Memory B cell (primary cell): Measurements from ENCODE around the gene TCP11L2.
"Not testable (repeated sequence)": the region's sequence is repeated elsewhere in the genome, so short reads cannot be mapped to it uniquely, and the experiment has no call there.

Experiments
- ATAC-seq: fragments of 150-1000 bp; cut with Tn5 transposase; 2 replicates; pipeline ENCODE4 v1.10.0; 2021; ENCODE audit warnings: low read depth, mild to moderate bottlenecking, moderate library complexity
- DNase-seq, 2 donors: peaks; one replicate each; pipeline ENCODE4 v3.0.0; 2022; ENCODE audit warnings: low spot score in 2 of 2
- H3K27ac Mint-ChIP-seq: one replicate; pipeline ENCODE4 v1.8.0; 2022; ENCODE audit warnings: mild to moderate bottlenecking, moderate library complexity, mixed read lengths
- H3K27me3 Mint-ChIP-seq: one replicate; pipeline ENCODE4 v1.8.0; 2022; ENCODE audit warnings: mixed read lengths
- H3K36me3 Mint-ChIP-seq: one replicate; pipeline ENCODE4 v1.8.0; 2022; ENCODE audit warnings: mild to moderate bottlenecking, mixed read lengths
- H3K4me1 Mint-ChIP-seq: one replicate; pipeline ENCODE4 v1.8.0; 2022; ENCODE audit warnings: mixed read lengths
- H3K4me3 Mint-ChIP-seq: one replicate; pipeline ENCODE4 v1.8.0; 2022; ENCODE audit warnings: mild to moderate bottlenecking, moderate library complexity, mixed read lengths
- H3K9me3 Mint-ChIP-seq: one replicate; pipeline ENCODE4 v1.8.0; 2022; ENCODE audit warnings: mixed read lengths

Gene TCP11L2

DNA sequence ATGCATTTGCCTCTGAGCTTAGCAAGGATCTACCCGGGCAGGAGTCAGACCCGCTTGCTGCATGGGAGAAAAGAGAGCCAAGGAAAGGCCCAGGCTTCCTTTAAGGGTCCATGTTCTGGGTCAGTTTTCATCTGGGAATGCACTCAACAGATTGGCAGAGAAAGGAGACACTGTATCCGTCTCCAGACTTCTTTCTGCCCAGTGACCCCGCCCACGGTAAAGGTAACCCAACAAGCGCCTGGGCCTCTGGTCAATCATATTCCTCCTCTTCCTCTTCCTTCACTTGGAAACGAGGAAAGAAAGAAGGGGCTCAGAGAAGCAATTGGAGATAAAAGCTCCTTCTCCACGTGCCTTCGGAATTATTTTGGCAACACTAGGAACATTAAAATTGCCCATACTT lies 27.1 kb upstream of the TCP11L2 start:
- ATAC-seq, result no peak
- Mint-ChIP-seq H3K27me3 (peaks cover 2% of the 10 kb centered on the region), H3K9me3 (no peaks in the 10 kb centered on the region), H3K4me3 (peak overlapping the region; percentile 34), H3K36me3 (peaks cover 9% of the 10 kb centered on the region), H3K27ac (no peak overlapping the region), H3K4me1 (peaks cover 25% of the 10 kb centered on the region)
- DNase-seq, result no peak

DNA sequence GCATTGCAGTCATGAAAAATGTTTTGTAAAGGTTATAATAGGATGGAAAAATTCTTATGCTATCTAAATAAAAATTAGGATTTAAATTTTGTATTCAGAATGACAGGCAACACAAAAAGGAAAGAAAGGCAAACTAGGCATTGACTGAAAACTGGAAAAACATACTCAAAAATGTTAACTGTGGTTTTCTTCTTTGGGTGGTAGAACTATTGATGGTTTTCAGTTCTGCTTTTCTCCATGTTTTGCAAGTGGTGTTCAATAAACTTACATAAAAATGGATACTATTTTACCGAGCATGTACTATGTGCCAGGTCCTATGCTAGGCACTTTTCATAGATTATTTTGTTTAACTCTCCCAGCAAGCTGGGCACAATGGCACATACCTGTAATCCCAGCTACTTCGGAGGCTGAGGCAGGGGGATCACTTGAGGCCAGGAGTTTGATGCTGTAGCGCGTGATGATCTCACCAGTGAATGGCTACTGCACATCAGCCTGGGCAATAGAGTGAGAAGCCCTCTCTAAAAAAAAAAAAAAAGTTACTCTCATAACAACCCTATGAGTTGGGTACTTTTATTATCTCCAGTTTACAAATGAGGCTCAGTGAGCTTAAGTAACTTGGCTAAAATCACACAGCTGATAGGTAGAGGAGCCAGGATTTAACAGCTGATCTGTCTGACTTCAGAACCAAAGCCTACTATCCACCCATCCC lies 26.3 kb upstream of the TCP11L2 start:
- ATAC-seq (peak; percentile 82), DNase-seq (no peak)
- peak overlapping the region; percentile 57 for H3K27ac Mint-ChIP-seq
- no peaks in the 10 kb centered on the region for H3K27me3 Mint-ChIP-seq
- H3K4me3 Mint-ChIP-seq, result peak overlapping the region; percentile 68
- H3K4me1 Mint-ChIP-seq, result peaks cover 20% of the 10 kb centered on the region
- H3K9me3 Mint-ChIP-seq, result no peaks in the 10 kb centered on the region
- H3K36me3 Mint-ChIP-seq, result peaks cover 3% of the 10 kb centered on the region

DNA sequence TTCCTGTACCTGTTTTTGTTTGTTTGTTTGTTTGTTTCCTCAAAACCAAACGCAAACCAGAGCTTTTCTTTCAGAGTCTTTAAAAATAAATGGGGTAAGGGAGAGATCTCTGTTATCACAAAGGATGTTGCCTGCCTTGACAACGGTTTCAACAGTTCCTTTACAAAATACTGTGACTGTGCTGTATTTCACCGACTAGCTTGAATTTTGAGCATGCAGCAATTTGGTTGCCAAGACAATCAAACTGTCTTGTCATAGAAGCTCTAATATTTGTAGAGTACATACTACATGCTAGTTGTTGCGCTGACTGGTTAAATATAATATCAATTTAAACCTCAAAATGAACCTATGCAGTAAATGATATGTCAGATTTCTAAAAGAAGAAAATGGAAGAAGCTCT lies 22.4 kb upstream of the TCP11L2 start:
- no peak for ATAC-seq
- Mint-ChIP-seq H3K27ac (no peak overlapping the region), H3K36me3 (peaks cover 2% of the 10 kb centered on the region)

DNA sequence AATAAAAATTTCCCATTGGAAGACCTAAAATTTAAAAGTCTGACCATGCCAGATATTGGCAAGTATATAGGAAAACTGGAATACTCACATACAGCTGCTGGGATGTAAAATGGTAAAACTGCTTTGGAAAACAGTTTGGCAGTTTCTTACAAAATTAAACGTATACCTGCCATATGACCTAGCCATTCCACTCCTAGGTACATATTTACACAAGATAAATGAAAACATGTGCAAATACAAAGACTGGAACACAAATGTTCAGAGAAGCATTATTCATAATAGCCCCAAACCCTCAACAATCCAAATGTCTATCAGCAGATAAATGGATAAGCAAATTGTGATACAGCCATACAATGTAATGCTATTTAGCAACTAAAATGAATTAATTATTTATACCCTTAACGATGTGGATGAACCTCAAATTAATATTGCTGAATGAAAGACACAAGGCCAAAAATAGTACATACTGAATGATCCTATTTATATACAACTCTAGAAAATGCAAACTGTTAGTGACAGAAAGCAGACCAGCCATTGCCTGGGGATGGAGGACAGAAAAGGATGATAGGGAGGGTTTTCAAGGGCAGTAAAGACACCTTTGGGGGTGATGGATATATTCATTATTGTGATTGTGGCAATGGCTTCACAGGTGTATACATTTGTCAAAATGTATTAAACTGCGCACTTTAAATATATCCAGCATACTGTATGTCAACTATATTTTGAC lies 21.3 kb upstream of the TCP11L2 start:
- peaks cover 37% of the 10 kb centered on the region for H3K4me1 Mint-ChIP-seq
- DNase-seq (no peak), ATAC-seq (no peak)
- H3K9me3 Mint-ChIP-seq, result peaks cover 3% of the 10 kb centered on the region
- peaks cover 2% of the 10 kb centered on the region for H3K27me3 Mint-ChIP-seq
- no peak overlapping the region for H3K27ac Mint-ChIP-seq
- no peak overlapping the region for H3K4me3 Mint-ChIP-seq
- H3K36me3 Mint-ChIP-seq, result peaks cover 2% of the 10 kb centered on the region

More for the DNA sequence above, 22.4 kb upstream of the TCP11L2 start:
- peaks cover 2% of the 10 kb centered on the region for H3K27me3 Mint-ChIP-seq
- H3K4me3 Mint-ChIP-seq, result no peak overlapping the region
- peaks cover 30% of the 10 kb centered on the region for H3K4me1 Mint-ChIP-seq
- no peak for DNase-seq
- H3K9me3 Mint-ChIP-seq, result peaks cover 3% of the 10 kb centered on the region

DNA sequence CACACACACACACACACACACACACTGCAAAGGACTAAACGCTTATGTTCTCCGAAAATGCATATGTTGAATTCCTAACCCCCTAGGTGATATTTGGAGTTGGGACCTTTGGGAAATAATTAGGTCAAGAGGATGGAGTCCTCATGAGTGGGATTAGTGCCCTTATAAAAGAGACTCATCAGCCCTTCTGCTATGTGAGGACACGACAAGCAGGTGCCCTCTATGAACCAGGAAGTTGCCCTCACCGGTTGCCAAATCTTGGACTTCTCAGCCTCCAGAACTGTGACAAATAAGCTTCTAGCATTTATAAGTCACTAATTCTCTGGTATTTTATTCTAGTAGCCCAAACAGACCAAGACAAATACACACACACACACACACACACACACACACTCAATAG lies 20.7 kb upstream of the TCP11L2 start:
- Mint-ChIP-seq H3K4me1 (peaks cover 40% of the 10 kb centered on the region), H3K4me3 (no peak overlapping the region), H3K27me3 (peaks cover 2% of the 10 kb centered on the region), H3K36me3 (peaks cover 2% of the 10 kb centered on the region), H3K9me3 (peaks cover 3% of the 10 kb centered on the region), H3K27ac (no peak overlapping the region)
- DNase-seq, result no peak
- no peak for ATAC-seq

DNA sequence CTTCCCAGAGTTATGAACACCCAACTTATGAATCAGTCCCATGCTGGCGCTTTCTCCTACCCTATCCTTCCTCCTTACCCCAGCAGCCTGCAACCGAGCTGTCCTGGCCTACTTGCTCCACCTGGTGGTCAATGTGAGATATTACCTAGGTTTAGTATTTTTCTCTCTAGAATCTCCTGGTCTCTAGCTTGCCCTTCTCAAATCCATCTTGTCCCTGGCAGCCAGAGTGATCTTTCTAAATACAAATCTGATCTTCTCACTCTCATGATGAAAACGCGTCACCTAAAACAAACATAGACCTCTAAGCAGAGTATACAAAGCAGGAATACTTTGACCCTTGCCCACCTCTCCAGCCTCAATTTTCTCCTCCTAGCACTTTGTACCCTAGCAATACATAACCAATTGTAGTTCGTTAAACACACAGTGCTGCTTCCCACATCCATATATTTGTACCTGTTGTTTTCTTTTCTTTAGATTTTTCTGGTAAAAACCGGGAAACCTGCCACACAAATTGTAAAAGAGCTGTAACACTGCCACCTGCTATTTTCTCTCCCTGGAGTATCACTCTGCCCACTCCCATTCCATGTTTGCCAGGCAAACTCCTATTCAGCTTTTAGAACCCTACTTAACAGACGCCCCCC lies 20.0 kb upstream of the TCP11L2 start:
- Mint-ChIP-seq H3K9me3 (peaks cover 3% of the 10 kb centered on the region), H3K27ac (peak overlapping the region; percentile 8), H3K4me1 (peaks cover 42% of the 10 kb centered on the region), H3K27me3 (peaks cover 2% of the 10 kb centered on the region), H3K4me3 (no peak overlapping the region), H3K36me3 (peaks cover 2% of the 10 kb centered on the region)
- DNase-seq, result peak; percentile 61
- peak; percentile 64 for ATAC-seq

DNA sequence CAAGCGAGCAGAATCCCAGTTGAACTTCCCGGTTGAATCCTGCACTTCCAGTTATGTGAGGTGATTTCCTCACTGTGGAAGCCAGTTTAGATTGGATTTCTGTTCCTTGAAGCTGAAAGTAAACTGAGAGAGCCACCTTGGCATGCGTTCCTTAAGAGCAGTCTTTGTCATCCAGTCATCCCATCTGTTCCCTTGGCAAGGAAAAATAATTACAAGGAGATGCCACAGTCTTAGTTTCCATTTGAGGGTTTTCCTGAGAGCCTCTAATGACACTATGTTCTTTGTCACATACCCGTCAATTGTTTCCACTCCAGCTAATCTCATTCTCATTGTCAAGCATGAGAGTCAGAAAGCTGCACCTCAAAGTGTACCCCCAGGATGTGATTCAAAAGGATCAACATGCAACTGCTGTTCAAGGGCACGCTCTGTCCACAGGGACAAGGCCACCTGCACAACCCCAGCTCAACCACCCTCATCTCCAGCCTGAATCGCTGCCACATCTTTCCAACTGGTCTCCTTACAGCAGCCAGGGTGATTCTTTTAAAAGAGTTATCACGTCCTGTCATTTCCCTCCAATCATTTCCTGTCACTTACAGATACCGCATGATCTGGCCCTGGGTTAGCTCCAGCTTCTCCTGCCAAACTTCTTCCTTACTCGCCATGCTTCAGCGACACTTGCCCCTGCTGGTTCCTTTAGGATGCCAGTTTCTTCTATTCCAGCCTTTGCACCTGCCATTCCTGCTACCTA lies 18.0 kb upstream of the TCP11L2 start:
- Mint-ChIP-seq H3K27me3 (peaks cover 2% of the 10 kb centered on the region), H3K27ac (peak overlapping the region; percentile 82), H3K4me1 (peaks cover 46% of the 10 kb centered on the region), H3K4me3 (no peak overlapping the region), H3K36me3 (peaks cover 2% of the 10 kb centered on the region), H3K9me3 (peaks cover 3% of the 10 kb centered on the region)
- ATAC-seq (no peak), DNase-seq (no peak)

DNA sequence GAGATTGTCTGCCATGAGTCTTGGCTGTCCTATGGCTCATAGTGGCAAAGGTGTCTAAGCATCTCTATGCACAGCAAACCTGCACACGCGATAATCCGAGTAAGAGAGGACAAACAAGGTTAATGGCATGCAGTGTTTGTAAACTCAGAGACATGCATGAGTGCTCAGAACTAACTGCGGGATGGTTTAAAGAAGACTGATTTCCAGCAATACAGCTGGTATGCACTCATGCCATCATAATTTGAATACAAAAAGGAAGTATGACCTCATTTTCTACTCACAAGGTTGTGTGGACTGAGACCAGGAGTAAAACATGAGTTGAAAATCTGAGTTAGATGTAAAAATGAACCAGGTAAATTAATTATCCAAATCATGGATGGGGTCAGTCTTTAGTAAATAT lies 16.6 kb upstream of the TCP11L2 start:
- H3K36me3 Mint-ChIP-seq, result peaks cover 2% of the 10 kb centered on the region
- H3K27ac Mint-ChIP-seq, result peak overlapping the region; percentile 82
- DNase-seq (no peak), ATAC-seq (peak; percentile 87)
- H3K4me3 Mint-ChIP-seq, result peak overlapping the region; percentile 62
- H3K4me1 Mint-ChIP-seq, result peaks cover 46% of the 10 kb centered on the region
- peaks cover 2% of the 10 kb centered on the region for H3K27me3 Mint-ChIP-seq
- H3K9me3 Mint-ChIP-seq, result peaks cover 3% of the 10 kb centered on the region

DNA sequence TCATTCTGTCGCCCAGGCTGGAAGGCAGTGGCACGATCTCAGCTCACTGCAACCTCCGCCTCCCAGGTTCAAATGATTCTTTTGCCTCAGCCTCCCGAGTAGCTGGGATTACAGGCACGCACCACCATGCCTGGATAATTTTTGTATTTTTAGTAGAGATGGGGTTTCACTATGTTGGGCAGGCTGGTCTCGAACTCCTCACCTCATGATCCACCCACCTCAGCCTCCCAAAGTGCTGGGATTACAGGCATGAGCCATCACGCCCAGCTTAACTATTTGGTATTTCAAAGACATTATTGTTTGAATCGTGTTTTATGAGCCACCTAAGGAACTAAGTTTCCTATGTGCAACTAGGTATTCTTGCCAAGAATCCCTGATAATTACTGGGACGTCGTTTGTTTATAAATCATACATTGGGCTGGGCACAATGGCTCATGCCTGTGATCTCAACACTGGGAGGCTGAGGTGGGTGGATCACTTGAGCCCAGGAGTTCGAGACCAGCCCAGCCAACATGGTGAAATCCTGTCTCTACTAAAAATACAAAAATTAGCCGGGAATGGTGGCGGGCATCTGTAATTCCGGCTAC lies 15.9 kb upstream of the TCP11L2 start:
- H3K27ac Mint-ChIP-seq, result peak overlapping the region; percentile 82
- peaks cover 46% of the 10 kb centered on the region for H3K4me1 Mint-ChIP-seq
- H3K27me3 Mint-ChIP-seq, DNase-seq, ATAC-seq, H3K36me3 Mint-ChIP-seq, H3K9me3 Mint-ChIP-seq: not testable (repeated sequence)
- H3K4me3 Mint-ChIP-seq, result peak overlapping the region; percentile 62

DNA sequence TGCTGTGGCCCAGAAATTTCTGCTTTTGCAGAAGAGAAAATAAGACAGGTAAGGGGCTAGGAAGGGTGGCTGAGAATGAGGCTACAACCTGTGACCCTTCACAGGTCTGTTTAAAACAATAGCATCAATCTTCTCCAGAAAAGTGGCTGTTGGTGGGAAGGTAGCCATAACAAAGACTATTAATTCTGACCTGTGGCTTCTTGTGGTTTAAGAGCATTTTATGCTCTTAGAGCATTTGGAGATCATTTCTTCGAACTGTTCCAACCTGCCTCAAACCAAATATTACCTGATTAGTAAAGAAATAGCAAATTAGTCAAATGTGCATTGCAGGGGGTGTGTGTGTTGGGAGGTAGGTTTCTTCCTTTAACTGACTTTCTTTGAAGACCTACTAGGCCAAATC lies 15.2 kb upstream of the TCP11L2 start:
- peaks cover under 1% of the 10 kb centered on the region for H3K36me3 Mint-ChIP-seq
- H3K9me3 Mint-ChIP-seq, result peaks cover under 1% of the 10 kb centered on the region
- peaks cover 45% of the 10 kb centered on the region for H3K4me1 Mint-ChIP-seq
- peaks cover 2% of the 10 kb centered on the region for H3K27me3 Mint-ChIP-seq
- no peak overlapping the region for H3K4me3 Mint-ChIP-seq
- peak overlapping the region; percentile 53 for H3K27ac Mint-ChIP-seq
- DNase-seq (no peak), ATAC-seq (no peak)

DNA sequence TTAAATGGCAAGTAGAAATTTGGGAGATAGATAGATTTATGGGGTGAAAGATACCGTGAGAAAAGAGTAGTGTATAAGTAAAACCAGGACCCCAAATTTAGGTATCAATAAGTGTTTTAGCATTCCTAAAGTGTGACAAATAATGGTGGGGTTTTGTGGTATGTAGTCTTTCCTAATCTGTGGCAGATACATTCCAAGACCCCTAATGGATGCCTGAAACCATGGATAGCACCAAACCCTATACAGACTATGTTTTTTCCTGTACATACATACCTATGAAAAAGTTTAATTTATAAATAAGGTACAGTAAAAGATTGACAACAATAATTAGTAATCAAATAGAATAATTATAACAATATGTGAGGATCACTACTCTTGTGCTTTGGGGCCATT lies 14.4 kb upstream of the TCP11L2 start:
- DNase-seq (no peak), ATAC-seq (no peak)
- Mint-ChIP-seq H3K4me1 (peaks cover 42% of the 10 kb centered on the region), H3K9me3 (no peaks in the 10 kb centered on the region), H3K27ac (no peak overlapping the region), H3K4me3 (no peak overlapping the region), H3K36me3 (no peaks in the 10 kb centered on the region), H3K27me3 (peaks cover 2% of the 10 kb centered on the region)

DNA sequence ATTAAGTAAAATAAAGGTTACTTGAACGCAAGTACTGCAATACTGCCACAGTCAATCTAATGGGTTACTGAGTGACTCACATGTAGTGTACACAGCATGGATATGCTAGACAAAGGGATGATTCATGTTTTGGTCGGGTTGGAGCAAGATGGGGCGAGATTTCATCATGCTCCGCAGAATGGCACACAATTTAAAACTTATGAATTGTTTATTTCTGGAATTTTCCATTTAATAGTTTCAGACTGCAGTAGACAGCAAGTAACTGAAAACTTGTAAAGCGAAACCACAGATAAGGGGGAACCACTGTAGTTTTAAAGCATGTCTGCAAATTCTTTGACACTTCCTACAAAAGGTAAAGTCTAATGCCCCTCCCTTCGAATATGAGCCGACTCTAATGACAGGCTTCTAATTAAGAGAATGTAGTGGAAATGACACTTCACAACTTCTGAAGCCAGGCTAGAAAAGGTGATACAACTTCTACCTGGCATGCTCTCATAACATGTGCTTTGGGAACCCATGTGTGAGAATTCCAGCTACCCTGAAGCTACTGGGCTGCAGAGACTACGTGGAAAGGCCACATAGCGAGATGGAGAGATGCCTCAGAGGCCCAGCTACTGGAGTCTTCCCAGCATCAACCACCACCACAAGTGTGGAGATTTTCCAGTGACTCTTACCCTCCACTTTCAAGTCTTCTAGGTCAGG lies 13.9 kb upstream of the TCP11L2 start:
- ATAC-seq, result no peak
- H3K9me3 Mint-ChIP-seq, result no peaks in the 10 kb centered on the region
- DNase-seq, result no peak
- peaks cover 41% of the 10 kb centered on the region for H3K4me1 Mint-ChIP-seq
- H3K27me3 Mint-ChIP-seq, result peaks cover 2% of the 10 kb centered on the region
- H3K27ac Mint-ChIP-seq, result no peak overlapping the region
- H3K36me3 Mint-ChIP-seq, result no peaks in the 10 kb centered on the region
- no peak overlapping the region for H3K4me3 Mint-ChIP-seq

DNA sequence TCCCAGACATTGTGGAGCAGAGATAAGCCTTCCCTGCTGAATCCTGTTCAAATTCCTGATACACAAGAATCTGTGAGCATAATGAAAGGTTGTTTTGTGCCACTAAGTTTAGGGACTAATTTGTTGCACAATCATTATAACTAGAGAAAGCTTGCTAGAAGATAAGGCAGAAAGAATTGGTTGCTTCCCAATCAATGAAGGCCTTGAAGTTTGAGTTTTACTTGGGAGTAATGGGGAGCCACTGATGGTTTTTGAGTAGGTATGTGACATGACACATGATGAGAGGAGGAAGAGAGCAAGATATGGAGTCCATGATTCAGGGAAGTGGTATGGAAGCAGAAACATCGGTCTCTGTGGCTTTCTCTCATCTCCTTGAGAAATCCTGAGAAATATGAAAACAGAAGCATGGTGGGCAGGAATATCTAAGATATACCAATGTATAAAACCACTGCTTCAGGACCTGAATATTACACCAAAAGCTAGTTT lies 13.3 kb upstream of the TCP11L2 start:
- H3K27ac Mint-ChIP-seq, result no peak overlapping the region
- DNase-seq, result no peak

More for the DNA sequence above, 13.3 kb upstream of the TCP11L2 start:
- Mint-ChIP-seq H3K9me3 (no peaks in the 10 kb centered on the region), H3K4me3 (no peak overlapping the region), H3K4me1 (peaks cover 41% of the 10 kb centered on the region), H3K27me3 (peaks cover 1% of the 10 kb centered on the region), H3K36me3 (no peaks in the 10 kb centered on the region)
- ATAC-seq, result no peak
